AG09319 (cell line): ENCODE data around the gene LCE1E.

Experiments
- DNase-seq: peaks from one replicate; pipeline ENCODE4 v3.0.0-alpha.2; 2010; ENCODE audit warnings: low read depth; ENCODE audit errors: extremely low read depth
- CTCF ChIP-seq: IDR thresholded peaks from 2 replicates; pipeline ENCODE4 v1.5.1; 2011; ENCODE audit warnings: low read depth, mild to moderate bottlenecking, inconsistent platforms, low read length, moderate library complexity

Gene LCE1E

GRCh38 chr1:152760551-152761190 is 25.4 kb upstream of the LCE1E start:
- no peak for DNase-seq
- no peak for TF ChIP-seq CTCF

DNA sequence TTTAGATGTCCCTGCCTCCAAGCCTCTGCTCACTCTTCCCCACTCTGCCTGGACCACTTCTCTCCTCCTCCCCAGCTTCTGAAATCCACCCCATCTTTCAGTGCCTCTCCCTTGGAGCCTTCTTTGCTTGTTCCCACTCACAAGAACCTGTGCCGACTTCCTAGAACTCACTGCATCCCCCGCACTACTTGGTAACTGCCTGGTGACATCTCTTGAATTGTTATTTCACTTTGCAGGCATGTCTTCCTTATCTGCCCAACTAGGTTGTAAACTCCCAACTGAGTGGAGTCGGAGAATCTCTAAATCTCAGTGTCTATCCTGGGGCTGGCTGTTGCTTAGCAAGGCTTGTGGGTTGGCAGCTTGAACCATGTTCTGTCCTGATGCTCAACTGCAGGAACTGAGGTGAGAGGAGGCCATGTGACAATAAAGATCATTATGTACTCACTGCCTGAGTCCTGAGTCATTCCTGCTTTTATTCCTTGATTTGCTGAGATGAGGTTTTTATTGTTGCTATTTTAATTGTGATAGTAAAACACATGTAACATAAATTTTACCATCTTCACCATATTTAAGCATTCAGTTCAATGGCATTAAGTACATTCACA is 24.3 kb upstream of the LCE1E start:
- TF ChIP-seq CTCF = no peak
- DNase-seq = no peak

- peak; percentile 66 for DNase-seq
- peak; percentile 11 for TF ChIP-seq CTCF
These were observed 17.1 kb upstream of the LCE1E start for GRCh38 chr1:152768847-152769533.

DNA sequence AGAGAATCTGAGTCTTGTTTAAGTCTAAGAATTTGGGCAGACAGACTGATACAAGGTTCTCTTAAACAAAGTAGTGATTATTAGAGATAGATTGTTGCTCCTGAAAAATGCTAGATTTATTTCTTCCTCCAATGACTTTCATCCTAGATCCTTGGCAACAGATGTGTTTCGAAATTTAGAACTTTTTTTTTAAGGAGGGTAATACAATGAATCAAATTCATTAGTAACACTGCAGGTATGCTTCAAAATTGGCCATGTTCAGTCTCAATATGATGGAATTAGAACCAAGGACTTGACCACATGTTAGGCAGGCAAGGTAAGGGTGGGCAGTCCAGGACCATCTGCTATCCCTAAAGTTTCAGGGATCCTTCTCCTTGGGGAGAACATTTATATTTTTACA is 15.6 kb upstream of the LCE1E start:
- DNase-seq = no peak
- no peak for TF ChIP-seq CTCF

- no peak for TF ChIP-seq CTCF
These were observed 11.2 kb upstream of the LCE1E start, which contains the start of gene LCE1F for GRCh38 chr1:152774875-152775274. Gene LCE1F, plus strand, starts transcription at chr1:152775140. Its CDS starts 1,232 bp downstream, at chr1:152776372.

DNA sequence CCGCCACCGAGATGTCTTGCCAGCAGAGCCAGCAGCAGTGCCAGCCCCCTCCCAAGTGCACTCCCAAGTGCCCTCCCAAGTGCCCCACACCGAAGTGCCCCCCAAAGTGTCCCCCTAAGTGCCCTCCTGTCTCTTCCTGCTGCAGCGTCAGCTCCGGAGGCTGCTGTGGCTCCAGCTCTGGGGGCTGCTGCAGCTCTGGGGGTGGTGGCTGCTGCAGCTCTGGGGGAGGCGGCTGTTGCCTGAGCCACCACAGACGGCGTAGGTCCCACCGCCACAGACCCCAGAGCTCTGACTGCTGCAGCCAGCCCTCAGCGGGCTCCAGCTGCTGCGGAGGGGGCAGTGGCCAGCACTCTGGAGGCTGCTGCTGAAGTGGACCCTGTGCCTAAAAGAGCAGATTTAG is 9.7 kb upstream of the LCE1E start:
- no peak for TF ChIP-seq CTCF
- DNase-seq = no peak

More at GRCh38 chr1:152774875-152775274, 11.2 kb upstream of the LCE1E start, which contains the start of gene LCE1F:
- no peak for DNase-seq
